ENCODE results near the gene CCDC6.

DNA sequence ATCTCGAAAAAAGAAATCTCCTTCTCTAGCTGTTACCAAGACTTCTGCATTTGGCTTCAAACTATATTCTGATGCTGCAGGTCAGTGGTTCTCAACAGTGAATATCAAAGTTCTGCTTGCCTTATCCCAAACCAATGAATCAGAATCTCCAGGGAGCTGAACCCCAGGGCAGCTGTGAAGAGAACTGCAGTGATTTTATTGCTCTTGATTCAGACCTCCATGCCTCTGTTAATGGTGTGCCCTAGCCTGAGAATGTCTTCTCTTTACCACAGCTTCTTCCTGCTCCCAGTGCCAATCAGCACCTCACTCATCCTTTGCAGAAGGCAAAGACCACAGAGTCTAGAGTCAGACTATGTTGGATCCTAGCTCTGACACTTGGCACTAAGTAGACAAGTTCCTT is 106.9 kb downstream of the CCDC6 start:
- TF ChIP-seq, protein P1, sequence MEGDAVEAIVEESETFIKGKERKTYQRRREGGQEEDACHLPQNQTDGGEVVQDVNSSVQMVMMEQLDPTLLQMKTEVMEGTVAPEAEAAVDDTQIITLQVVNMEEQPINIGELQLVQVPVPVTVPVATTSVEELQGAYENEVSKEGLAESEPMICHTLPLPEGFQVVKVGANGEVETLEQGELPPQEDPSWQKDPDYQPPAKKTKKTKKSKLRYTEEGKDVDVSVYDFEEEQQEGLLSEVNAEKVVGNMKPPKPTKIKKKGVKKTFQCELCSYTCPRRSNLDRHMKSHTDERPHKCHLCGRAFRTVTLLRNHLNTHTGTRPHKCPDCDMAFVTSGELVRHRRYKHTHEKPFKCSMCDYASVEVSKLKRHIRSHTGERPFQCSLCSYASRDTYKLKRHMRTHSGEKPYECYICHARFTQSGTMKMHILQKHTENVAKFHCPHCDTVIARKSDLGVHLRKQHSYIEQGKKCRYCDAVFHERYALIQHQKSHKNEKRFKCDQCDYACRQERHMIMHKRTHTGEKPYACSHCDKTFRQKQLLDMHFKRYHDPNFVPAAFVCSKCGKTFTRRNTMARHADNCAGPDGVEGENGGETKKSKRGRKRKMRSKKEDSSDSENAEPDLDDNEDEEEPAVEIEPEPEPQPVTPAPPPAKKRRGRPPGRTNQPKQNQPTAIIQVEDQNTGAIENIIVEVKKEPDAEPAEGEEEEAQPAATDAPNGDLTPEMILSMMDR (IDR thresholded peaks at IDR 0.05; ENCODE audit: control extremely low read depth in 1 of 3, insufficient read depth in 1 of 3, low read depth in 1 of 3, low read length in 3 of 3): no peak
- no peak for TF ChIP-seq GTF2F1 (IDR thresholded peaks at IDR 0.05; ENCODE audit: borderline replicate concordance, low read depth, low read length)
- no peak for TF ChIP-seq RFX5 (IDR thresholded peaks at IDR 0.05; ENCODE audit: borderline replicate concordance, low read depth, low read length)
- no peak for TF ChIP-seq PHF8 (conservative IDR thresholded peaks at IDR 0.05; ENCODE audit: low read depth, low read length)
- no peak for TF ChIP-seq RAD21 (IDR thresholded peaks at IDR 0.05 in 1 of 2, conservative IDR thresholded peaks at IDR 0.05 in 1 of 2; ENCODE audit: low read depth in 2 of 2, low read length in 2 of 2)
- TF ChIP-seq, protein P2, sequence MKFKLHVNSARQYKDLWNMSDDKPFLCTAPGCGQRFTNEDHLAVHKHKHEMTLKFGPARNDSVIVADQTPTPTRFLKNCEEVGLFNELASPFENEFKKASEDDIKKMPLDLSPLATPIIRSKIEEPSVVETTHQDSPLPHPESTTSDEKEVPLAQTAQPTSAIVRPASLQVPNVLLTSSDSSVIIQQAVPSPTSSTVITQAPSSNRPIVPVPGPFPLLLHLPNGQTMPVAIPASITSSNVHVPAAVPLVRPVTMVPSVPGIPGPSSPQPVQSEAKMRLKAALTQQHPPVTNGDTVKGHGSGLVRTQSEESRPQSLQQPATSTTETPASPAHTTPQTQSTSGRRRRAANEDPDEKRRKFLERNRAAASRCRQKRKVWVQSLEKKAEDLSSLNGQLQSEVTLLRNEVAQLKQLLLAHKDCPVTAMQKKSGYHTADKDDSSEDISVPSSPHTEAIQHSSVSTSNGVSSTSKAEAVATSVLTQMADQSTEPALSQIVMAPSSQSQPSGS (IDR thresholded peaks at IDR 0.05; ENCODE audit: low read length): no peak
- no peak for TF ChIP-seq JUND (IDR thresholded peaks at IDR 0.05; ENCODE audit: low read length)
- TF ChIP-seq KDM1A (IDR thresholded peaks at IDR 0.05; ENCODE audit: borderline replicate concordance, low read length): no peak
- no peak for TF ChIP-seq POU5F1 (IDR thresholded peaks at IDR 0.05; ENCODE audit: low read depth, low read length)
- TF ChIP-seq, protein P3, sequence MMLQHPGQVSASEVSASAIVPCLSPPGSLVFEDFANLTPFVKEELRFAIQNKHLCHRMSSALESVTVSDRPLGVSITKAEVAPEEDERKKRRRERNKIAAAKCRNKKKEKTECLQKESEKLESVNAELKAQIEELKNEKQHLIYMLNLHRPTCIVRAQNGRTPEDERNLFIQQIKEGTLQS (IDR thresholded peaks at IDR 0.05; ENCODE audit: insufficient read depth, low read depth, low read length): no peak
- no peak for TF ChIP-seq EGR1 (IDR thresholded peaks at IDR 0.05; ENCODE audit: borderline replicate concordance, low read depth, low read length)
- TF ChIP-seq POLR2A (IDR thresholded peaks at IDR 0.05; ENCODE audit: control extremely low read depth in 1 of 2, low read depth in 2 of 2, low read length in 2 of 2): no peak

All from H1 (cell line).